ENCODE measurements around the gene NR1I3.
"Not testable (repeated sequence)": the region's sequence is repeated elsewhere in the genome, so short reads cannot be mapped to it uniquely, and the experiment has no call there.

NR1I3 gene

DNA sequence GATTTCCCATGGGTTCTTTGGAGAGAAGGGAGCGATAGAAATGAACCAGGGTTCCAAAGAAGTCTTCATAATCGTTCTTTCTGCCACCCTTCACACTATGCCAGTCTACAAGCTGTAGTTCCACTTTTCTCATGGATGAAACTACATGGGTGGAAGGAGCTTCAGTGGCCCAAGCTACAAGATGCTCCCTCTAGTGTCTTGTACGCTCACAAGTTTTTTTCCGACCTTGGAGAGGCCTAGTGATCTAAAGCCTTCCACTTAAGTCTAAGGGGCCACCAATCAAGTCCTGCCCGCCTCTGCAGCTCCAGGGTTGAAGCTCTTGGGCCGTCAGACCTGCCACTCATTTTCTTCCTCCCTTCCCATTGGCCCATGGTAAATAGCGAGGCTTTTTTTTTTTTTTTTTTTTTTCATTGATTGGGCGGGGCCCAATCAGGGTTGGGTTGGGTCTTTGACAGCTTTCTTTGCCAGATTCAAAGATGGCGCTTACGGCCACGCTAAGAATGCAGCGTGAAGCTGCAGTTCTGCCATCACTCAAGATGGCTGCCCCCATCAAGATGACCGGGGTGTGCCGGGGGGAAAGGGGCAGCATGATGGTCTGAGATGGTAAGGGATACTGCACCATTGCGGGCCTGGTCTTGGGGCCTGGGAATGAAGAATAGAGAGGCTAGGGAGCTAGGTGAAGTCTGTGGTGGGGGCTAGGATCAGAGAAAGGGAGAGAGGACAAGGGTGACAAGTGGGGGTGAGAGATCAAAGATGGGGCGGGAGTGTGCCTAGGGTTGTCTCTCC lies 12.3 kb downstream of the NR1I3 start, which contains the start of gene TOMM40L:
Gene TOMM40L, plus strand, starts transcription at position 527 of the 786 bp plus-strand sequence. CDS start 430 bp downstream, outside the sequence.
- peak; percentile 100 for DNase-seq (ENCODE audit: low read depth)
- TF ChIP-seq, protein P1, sequence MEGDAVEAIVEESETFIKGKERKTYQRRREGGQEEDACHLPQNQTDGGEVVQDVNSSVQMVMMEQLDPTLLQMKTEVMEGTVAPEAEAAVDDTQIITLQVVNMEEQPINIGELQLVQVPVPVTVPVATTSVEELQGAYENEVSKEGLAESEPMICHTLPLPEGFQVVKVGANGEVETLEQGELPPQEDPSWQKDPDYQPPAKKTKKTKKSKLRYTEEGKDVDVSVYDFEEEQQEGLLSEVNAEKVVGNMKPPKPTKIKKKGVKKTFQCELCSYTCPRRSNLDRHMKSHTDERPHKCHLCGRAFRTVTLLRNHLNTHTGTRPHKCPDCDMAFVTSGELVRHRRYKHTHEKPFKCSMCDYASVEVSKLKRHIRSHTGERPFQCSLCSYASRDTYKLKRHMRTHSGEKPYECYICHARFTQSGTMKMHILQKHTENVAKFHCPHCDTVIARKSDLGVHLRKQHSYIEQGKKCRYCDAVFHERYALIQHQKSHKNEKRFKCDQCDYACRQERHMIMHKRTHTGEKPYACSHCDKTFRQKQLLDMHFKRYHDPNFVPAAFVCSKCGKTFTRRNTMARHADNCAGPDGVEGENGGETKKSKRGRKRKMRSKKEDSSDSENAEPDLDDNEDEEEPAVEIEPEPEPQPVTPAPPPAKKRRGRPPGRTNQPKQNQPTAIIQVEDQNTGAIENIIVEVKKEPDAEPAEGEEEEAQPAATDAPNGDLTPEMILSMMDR (IDR thresholded peaks at IDR 0.05; ENCODE audit: control insufficient read depth, insufficient read depth, low read depth, low read length, missing control alignments): peak; percentile 72
- H3K4me3 ChIP-seq (ENCODE audit: control insufficient read depth, low read depth, low read length): peak within 1 kb of the TSS; percentile 89

DNA sequence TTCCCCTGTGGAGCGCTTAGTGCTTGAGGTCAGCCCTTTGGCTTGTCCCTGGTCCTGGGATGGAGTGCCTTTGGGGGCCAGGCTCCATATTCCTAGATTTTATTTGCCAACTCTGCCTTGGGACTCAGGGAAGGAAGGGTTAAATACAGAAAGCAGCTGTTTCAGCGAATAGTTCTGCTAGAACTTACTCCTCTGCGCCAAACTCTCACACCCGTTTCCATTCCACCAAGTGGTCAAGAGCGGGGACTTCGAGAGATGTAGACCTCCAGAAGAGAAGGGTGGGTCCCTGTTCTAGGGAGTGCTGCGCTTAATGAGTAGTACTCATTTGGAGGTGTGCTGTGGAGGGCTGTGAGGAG lies 12.8 kb downstream of the NR1I3 start:
- TF ChIP-seq, protein P1 (IDR thresholded peaks at IDR 0.05; ENCODE audit: control insufficient read depth, insufficient read depth, low read depth, low read length, missing control alignments): no peak
- no peak overlapping the region for H3K4me3 ChIP-seq (ENCODE audit: control insufficient read depth, low read depth, low read length)
- DNase-seq (ENCODE audit: low read depth): no peak

DNA sequence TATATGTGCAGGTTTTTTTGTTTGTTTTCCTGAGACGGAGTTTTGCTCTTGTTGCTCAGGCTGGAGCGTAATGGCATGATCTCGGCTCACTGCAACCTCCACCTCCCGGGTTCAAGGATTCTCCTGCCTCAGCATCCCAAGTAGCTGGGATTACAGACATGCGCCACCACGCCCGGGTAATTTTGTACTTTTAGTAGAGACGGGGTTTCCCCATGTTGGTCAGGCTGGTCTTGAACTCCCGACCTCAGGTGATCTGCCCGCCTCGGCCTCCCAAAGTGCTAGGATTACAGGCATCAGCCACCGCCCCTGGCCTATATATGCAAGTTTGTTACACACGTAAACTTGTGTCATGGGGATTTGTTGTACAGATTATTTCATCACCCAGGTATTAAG lies 13.3 kb downstream of the NR1I3 start:
- not testable (repeated sequence) for DNase-seq (ENCODE audit: low read depth); H3K4me3 ChIP-seq (ENCODE audit: control insufficient read depth, low read depth, low read length)

DNA sequence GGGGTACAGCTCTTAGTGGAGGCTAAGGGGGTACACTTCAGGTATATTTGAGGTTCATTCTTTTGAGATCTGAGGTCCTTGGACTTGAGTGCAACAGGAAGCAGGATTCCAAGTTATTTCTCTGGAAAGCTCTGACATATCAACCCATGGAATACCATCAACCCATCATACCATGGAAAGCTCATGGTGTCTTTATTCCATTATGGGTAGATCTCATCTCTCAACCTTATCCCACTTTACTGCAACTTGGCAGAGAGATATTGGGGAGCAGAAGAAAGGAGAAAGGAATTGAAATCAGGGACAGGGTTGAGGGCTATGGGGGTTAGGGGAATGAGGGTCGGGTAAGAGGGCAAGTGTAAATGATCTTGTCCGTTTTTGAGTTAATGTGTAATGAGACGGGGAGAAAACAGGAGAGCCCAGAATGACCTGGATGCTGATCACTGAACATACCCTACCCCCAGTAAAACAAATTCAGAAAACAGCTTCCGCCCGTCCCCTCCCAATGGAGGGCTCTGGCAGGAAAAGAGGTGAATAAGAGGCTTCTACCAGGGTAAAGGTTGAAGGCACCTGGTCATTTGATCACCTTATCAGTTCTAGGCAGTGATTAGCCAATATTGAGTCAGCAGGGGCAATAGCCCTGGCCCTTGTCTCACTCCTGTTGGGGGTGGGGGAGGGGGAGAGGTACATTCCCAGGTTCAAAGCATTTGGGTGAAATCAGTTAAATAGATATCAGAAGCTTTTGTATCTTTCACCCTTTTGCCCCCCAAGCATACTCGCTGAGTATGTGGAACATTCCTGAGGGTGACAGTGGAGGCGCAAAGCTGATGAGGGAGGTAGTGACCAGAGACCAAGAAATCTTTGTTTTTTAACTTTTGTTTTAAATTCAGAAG lies 14.0 kb downstream of the NR1I3 start:
- TF ChIP-seq, protein P1 (IDR thresholded peaks at IDR 0.05; ENCODE audit: control insufficient read depth, insufficient read depth, low read depth, low read length, missing control alignments): no peak
- no peak overlapping the region for H3K4me3 ChIP-seq (ENCODE audit: control insufficient read depth, low read depth, low read length)
- DNase-seq (ENCODE audit: low read depth): no peak

DNA sequence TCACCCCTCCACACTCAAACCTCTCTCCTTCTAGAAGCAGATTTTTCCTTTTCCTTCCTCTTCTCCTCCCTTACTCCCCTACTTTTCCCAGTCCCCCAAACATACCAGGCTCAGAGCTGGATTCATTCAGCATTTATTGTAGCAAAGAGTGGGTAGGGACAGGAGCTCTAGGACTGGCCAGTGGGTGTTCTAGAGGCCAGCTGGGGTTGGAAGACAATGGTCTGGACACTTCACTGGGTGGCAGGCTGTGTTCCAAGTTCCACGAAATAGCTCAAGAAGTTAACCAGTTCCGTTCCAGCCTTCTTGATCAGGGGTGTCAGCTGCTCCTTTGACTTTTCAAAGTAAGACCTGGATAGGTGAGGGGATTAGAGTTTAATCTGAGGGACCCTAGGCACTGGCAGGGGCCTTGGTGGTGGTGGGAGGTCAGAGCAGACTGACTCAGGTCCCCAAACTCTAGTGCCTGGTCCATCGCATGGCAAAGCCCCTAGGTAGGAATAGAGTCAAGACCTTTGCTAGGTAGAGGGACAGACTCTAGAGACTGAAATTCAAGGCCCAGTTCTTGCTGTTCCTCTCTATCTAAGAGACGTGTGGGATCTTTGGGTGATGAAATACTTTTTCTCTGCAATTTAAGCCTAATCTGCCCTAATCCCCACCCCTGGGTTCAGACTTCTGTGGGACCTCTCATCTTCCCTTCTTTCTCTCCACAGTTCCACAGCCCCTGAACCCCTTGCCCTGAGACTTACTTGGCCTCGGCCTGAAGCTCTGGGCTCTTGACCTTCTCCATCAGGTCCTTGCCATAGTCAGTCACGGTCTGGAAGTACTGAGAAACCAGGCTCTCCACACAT lies 15.6 kb downstream of the NR1I3 start:
- H3K4me3 ChIP-seq (ENCODE audit: control insufficient read depth, low read depth, low read length): no peak overlapping the region
- TF ChIP-seq, protein P1 (IDR thresholded peaks at IDR 0.05; ENCODE audit: control insufficient read depth, insufficient read depth, low read depth, low read length, missing control alignments): no peak
- no peak for DNase-seq (ENCODE audit: low read depth)

DNA sequence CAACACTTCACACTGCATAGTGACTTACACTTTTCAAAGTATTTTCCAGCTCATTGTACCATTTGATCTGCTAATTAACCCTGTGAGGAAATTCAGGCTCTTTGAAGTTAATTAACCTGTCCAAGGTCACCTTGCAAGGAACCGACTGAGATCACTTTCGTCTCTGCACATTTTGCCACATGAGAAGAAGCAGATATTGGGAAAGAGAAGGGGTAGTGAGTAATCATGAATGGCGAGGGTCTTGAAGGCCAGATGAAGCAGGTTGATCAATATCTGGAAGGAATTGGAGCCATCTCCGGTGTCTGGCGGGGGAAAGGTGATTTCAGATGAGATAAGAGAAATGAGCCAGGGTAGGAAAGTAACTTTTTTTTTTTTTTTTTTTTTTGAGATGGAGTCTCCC lies 18.0 kb downstream of the NR1I3 start:
- no peak for DNase-seq (ENCODE audit: low read depth)
- H3K4me3 ChIP-seq (ENCODE audit: control insufficient read depth, low read depth, low read length): no peak overlapping the region
- TF ChIP-seq, protein P1 (IDR thresholded peaks at IDR 0.05; ENCODE audit: control insufficient read depth, insufficient read depth, low read depth, low read length, missing control alignments): no peak
